Natural killer cell (primary cell): ENCODE measurements around the gene UGT2B15. TPM values are rescaled to one million over a fixed set of nuclear protein-coding genes. Genes with fewer than 3 reads are reported as not detected.
"Not testable (repeated sequence)": the region's sequence is repeated elsewhere in the genome, so short reads cannot be mapped to it uniquely, and the experiment has no call there.

Source experiments
- ATAC-seq, 3 donors: fragments of 150-1000 bp in 2 of 3; fragments of 200-7000 bp in 1 of 3; cut with Tn5 transposase; 1 replicate in 1 of 3; 2 replicates in 2 of 3; pipeline ENCODE4 v1.10.0; 2021; ENCODE audit warnings: mild to moderate bottlenecking in 2 of 3, moderate library complexity in 2 of 3
- DNase-seq, 2 donors: peaks; one replicate each; pipeline versions ENCODE4 v3.0.0 to v3.0.0-alpha.2; 2013 to 2021; ENCODE audit warnings: mixed read lengths in 1 of 2
- H3K27ac ChIP-seq: one replicate; pipeline ENCODE4 v1.5.1; 2013; ENCODE audit warnings: mild to moderate bottlenecking, low read length
- H3K27me3 ChIP-seq: one replicate; pipeline ENCODE4 v1.6.1; 2013; ENCODE audit warnings: low read length; ENCODE audit not compliant: control insufficient read depth, insufficient read depth
- H3K36me3 ChIP-seq: one replicate; pipeline ENCODE4 v1.6.1; 2013; ENCODE audit warnings: low read length; ENCODE audit not compliant: control insufficient read depth, insufficient read depth
- H3K4me1 ChIP-seq: one replicate; pipeline ENCODE4 v1.6.1; 2013; ENCODE audit warnings: low read length; ENCODE audit not compliant: control insufficient read depth, insufficient read depth
- H3K4me3 ChIP-seq: one replicate; pipeline ENCODE4 v1.5.1; 2013; ENCODE audit warnings: low read length
- H3K9me3 ChIP-seq: one replicate; pipeline ENCODE4 v1.6.1; 2013; ENCODE audit warnings: low read length; ENCODE audit not compliant: control insufficient read depth, insufficient read depth
- H3K27ac Mint-ChIP-seq, 2 donors: one replicate each; pipeline ENCODE4 v1.8.0; 2022; ENCODE audit warnings: mild to moderate bottlenecking in 2 of 2, mixed read lengths in 2 of 2, moderate library complexity in 1 of 2
- H3K27me3 Mint-ChIP-seq, 2 donors: one replicate each; pipeline ENCODE4 v1.8.0; 2022; ENCODE audit warnings: low read depth in 2 of 2, mixed read lengths in 2 of 2
- H3K36me3 Mint-ChIP-seq: one replicate; pipeline ENCODE4 v1.8.0; 2022; ENCODE audit warnings: mixed read lengths
- H3K4me1 Mint-ChIP-seq, 2 donors: one replicate each; pipeline ENCODE4 v1.8.0; 2022; ENCODE audit warnings: mixed read lengths in 2 of 2
- H3K4me3 Mint-ChIP-seq: one replicate; pipeline ENCODE4 v1.8.0; 2022; ENCODE audit warnings: mild to moderate bottlenecking, moderate library complexity, mixed read lengths
- H3K9me3 Mint-ChIP-seq, 2 donors: one replicate each; pipeline ENCODE4 v1.8.0; 2022; ENCODE audit warnings: mixed read lengths in 2 of 2
- WGBS: methylation state at CpG from one replicate; pipeline ENCODE4 v1.1.7; 2013; ENCODE audit warnings: missing lambda C conversion rate; ENCODE audit not compliant: insufficient coverage; 5-methylcytosine and 5-hydroxymethylcytosine counted together
- intact Hi-C: fragments of 100-400 bp; cut with micrococcal nuclease; formaldehyde crosslinking; loops from one replicate; pipeline ENCODE4 v1.14.2; 2022
- total RNA-seq, 4 donors: library from RNA; stranded (reverse); fragments of 120-200 nt in 1 of 4; gene quantifications; one replicate each; pipeline versions ENCODE4 v1.2.3 to v1.2.4, GENCODE V29; 2013 to 2022
- TF ChIP-seq, protein P1 (sequence below): fragments of 200-600 bp; IDR thresholded peaks from one replicate; pipeline ENCODE4 v1.8.0; 2022; ENCODE audit warnings: antibody characterized with exemption

UGT2B15 gene
- total RNA-seq, result not detected
- not detected for total RNA-seq (2013)

DNA sequence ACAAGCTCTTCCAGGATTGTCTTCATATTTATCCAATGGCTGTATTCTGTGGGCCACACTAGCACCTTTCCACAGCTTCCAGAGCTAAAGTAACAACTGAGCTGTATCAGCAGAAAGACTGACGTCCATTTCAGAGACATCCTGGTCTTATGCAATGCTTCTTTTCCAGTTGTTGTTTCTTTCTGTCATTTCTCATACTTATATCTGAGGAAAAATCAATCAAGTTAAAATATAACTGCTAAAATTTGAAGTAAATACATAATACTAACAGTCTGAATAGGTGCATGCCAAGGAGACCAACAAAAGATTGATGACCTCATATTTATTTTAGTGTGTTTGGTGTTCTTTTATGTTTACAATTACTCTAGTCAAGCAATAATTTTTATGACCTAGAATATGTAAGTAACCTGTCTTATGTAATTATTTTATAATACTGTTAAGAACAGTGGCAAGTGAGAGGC is at the start of gene UGT2B15:
TSS of gene UGT2B15 (minus strand) at position 174 of the 461 bp plus-strand sequence. CDS start at position 140, 34 bp downstream.
- H3K36me3 ChIP-seq, intact Hi-C loops, ATAC-seq, H3K27me3 Mint-ChIP-seq, H3K4me1 ChIP-seq, DNase-seq, H3K27me3 ChIP-seq, H3K27ac Mint-ChIP-seq, H3K4me3 ChIP-seq, H3K27ac ChIP-seq, H3K4me3 Mint-ChIP-seq, H3K36me3 Mint-ChIP-seq, H3K4me1 Mint-ChIP-seq, H3K9me3 ChIP-seq: not testable (repeated sequence)
- H3K9me3 Mint-ChIP-seq, result peaks cover 12 to 14% of the 10 kb centered on the region in 2 donors
- WGBS, result 86% methylated on average over 1 of the region's 1 CpG

GRCh38 chr4:68719075-68719473 is 48.6 kb upstream of the UGT2B15 start:
- Histone ChIP-seq H3K27ac (no peak overlapping the region), H3K4me1 (no peaks in the 10 kb centered on the region), H3K36me3 (no peaks in the 10 kb centered on the region), H3K27me3 (no peaks in the 10 kb centered on the region), H3K9me3 (no peaks in the 10 kb centered on the region), H3K4me3 (no peak overlapping the region)
- no peaks in the 10 kb centered on the region for H3K36me3 Mint-ChIP-seq
- ATAC-seq, result no peak
- TF ChIP-seq, protein P1, sequence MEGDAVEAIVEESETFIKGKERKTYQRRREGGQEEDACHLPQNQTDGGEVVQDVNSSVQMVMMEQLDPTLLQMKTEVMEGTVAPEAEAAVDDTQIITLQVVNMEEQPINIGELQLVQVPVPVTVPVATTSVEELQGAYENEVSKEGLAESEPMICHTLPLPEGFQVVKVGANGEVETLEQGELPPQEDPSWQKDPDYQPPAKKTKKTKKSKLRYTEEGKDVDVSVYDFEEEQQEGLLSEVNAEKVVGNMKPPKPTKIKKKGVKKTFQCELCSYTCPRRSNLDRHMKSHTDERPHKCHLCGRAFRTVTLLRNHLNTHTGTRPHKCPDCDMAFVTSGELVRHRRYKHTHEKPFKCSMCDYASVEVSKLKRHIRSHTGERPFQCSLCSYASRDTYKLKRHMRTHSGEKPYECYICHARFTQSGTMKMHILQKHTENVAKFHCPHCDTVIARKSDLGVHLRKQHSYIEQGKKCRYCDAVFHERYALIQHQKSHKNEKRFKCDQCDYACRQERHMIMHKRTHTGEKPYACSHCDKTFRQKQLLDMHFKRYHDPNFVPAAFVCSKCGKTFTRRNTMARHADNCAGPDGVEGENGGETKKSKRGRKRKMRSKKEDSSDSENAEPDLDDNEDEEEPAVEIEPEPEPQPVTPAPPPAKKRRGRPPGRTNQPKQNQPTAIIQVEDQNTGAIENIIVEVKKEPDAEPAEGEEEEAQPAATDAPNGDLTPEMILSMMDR, result no peak
- 38% methylated on average over 1 of the region's 2 CpGs for WGBS
- H3K4me1 Mint-ChIP-seq, result no peaks in the 10 kb centered on the region
- no peaks in the 10 kb centered on the region for H3K27me3 Mint-ChIP-seq
- intact Hi-C loops, result no loop called here
- DNase-seq, result no peak
- H3K27ac Mint-ChIP-seq, result no peak overlapping the region
- peaks cover 11 to 20% of the 10 kb centered on the region in 2 donors for H3K9me3 Mint-ChIP-seq
- H3K4me3 Mint-ChIP-seq, result no peak overlapping the region

DNA sequence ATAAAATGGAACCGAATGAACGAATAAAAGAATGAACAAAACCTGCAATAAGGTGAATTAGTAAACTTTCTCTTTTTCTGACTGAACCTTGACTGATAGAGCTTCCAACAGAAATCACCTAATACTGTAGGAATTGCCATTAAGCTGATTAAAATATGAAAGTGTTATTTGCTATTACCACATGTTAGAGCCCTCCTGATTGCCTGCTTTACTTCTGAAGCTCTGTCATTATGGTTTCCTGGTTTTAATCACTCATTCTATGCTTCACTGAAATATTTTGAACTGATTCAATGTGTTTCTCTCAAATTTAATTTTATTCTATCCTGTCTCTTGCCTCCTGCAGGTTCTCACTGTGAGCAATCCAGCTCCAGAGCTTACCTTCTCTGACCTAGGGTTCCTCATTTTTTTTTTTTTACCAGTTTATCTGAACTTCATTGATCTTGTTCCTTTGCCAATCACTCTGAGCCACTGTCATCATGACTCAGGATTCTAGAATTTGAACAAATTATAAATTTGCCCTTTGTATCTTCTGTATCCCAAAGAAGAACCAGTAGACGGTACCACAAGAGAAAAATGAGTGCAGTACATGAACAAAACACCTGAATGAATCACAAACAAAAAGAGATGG is 48.1 kb upstream of the UGT2B15 start:
- H3K27ac ChIP-seq, result no peak overlapping the region
- no peak for ATAC-seq
- no peaks in the 10 kb centered on the region for H3K4me1 ChIP-seq
- Mint-ChIP-seq H3K4me3 (no peak overlapping the region), H3K9me3 (peaks cover 11 to 20% of the 10 kb centered on the region in 2 donors), H3K36me3 (no peaks in the 10 kb centered on the region), H3K27me3 (no peaks in the 10 kb centered on the region), H3K4me1 (no peaks in the 10 kb centered on the region), H3K27ac (no peak overlapping the region)
- H3K4me3 ChIP-seq, result no peak overlapping the region
- DNase-seq, result no peak
- TF ChIP-seq, protein P1, result no peak
- WGBS, result 100% methylated on average over 2 of the region's 3 CpGs
- no peaks in the 10 kb centered on the region for H3K27me3 ChIP-seq
- no peaks in the 10 kb centered on the region for H3K36me3 ChIP-seq
- intact Hi-C loops, result no loop called here
- H3K9me3 ChIP-seq, result no peaks in the 10 kb centered on the region

DNA sequence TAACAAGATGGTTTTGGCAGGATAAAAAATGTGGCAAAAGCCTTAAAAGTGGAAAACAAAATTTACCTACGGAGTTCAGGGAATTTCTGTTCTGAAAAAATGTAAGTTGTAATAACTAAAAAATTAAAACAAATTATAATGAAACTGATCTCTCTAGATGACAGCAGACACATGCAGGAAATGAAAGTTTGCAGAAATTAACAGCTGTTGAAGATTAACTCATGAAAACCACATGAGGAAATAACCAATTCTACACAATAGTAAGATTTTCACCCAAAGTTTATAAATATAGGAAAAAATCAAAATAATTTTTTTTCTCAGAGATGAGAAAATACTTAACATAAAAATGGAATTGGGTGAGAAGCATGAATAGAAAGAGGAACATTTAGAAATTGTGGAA is 47.5 kb upstream of the UGT2B15 start:
- TF ChIP-seq, protein P1, result no peak
- Histone ChIP-seq H3K36me3 (no peaks in the 10 kb centered on the region), H3K27me3 (no peaks in the 10 kb centered on the region), H3K4me1 (no peaks in the 10 kb centered on the region), H3K4me3 (no peak overlapping the region), H3K27ac (no peak overlapping the region), H3K9me3 (no peaks in the 10 kb centered on the region)
- intact Hi-C loops, result no loop called here
- no peaks in the 10 kb centered on the region for H3K4me1 Mint-ChIP-seq
- ATAC-seq, result no peak
- no peak overlapping the region for H3K27ac Mint-ChIP-seq
- no peak for DNase-seq
- H3K36me3 Mint-ChIP-seq, result no peaks in the 10 kb centered on the region
- H3K9me3 Mint-ChIP-seq, result peaks cover 11 to 20% of the 10 kb centered on the region in 2 donors
- no peaks in the 10 kb centered on the region for H3K27me3 Mint-ChIP-seq
- H3K4me3 Mint-ChIP-seq, result no peak overlapping the region
- no CpG with 5 or more reads among the region's 1 CpG for WGBS
